Astrocyte (in vitro differentiated cells and primary cell): ENCODE measurements around the gene EFNA1. TPM values are rescaled to one million over a fixed set of nuclear protein-coding genes. Genes with fewer than 3 reads are reported as not detected.

Source experiments
- DNase-seq: peaks from one replicate; pipeline ENCODE4 v3.0.0-alpha.2; 2010; ENCODE audit warnings: low read depth
- FAIRE-seq: peaks from 2 replicates; lab custom pipeline; 2011; peaks lifted over from hg19 to GRCh38; lab: Jason Lieb, UNC
- H2AFZ ChIP-seq: 2 replicates; pipeline ENCODE4 v1.6.0; 2012; ENCODE audit warnings: low read depth, low read length, inconsistent platforms
- H3K27ac ChIP-seq: 2 replicates; pipeline ENCODE4 v1.5.1; 2011; ENCODE audit warnings: low read depth, low read length, inconsistent platforms
- H3K27me3 ChIP-seq: 2 replicates; pipeline ENCODE4 v1.6.0; 2011; ENCODE audit warnings: low read length, inconsistent platforms; ENCODE audit not compliant: insufficient read depth
- H3K36me3 ChIP-seq: 2 replicates; pipeline ENCODE4 v1.5.1; 2011; ENCODE audit warnings: low read length, inconsistent platforms; ENCODE audit not compliant: insufficient read depth
- H3K4me1 ChIP-seq: 2 replicates; pipeline ENCODE4 v1.5.1; 2011; ENCODE audit warnings: low read length, inconsistent platforms; ENCODE audit not compliant: insufficient read depth
- H3K4me2 ChIP-seq: 2 replicates; pipeline ENCODE4 v1.6.0; 2012; ENCODE audit warnings: low read length, inconsistent platforms
- H3K4me3 ChIP-seq: 2 replicates; pipeline ENCODE4 v1.5.1; 2011; ENCODE audit warnings: low read depth, mild to moderate bottlenecking, low read length, inconsistent platforms; ENCODE audit not compliant: insufficient read depth
- H3K79me2 ChIP-seq: 2 replicates; pipeline ENCODE4 v1.6.0; 2012; ENCODE audit warnings: mild to moderate bottlenecking, low read length, inconsistent platforms; ENCODE audit not compliant: insufficient read depth
- H3K9ac ChIP-seq: 2 replicates; pipeline ENCODE4 v1.6.0; 2012; ENCODE audit warnings: mild to moderate bottlenecking, low read length, inconsistent platforms
- H3K9me3 ChIP-seq: 2 replicates; pipeline ENCODE4 v1.5.1; 2012; ENCODE audit warnings: low read depth, mild to moderate bottlenecking, low read length, inconsistent platforms; ENCODE audit not compliant: insufficient read depth
- H4K20me1 ChIP-seq: 2 replicates; pipeline ENCODE4 v1.6.0; 2012; ENCODE audit warnings: low read length, inconsistent platforms; ENCODE audit not compliant: insufficient read depth
- H3K27ac Mint-ChIP-seq: one replicate; pipeline ENCODE4 v1.8.0; 2021; ENCODE audit warnings: mild to moderate bottlenecking, mixed read lengths; ENCODE audit not compliant: unreplicated experiment
- H3K27me3 Mint-ChIP-seq: one replicate; pipeline ENCODE4 v1.8.0; 2021; ENCODE audit warnings: low read depth, mixed read lengths; ENCODE audit not compliant: unreplicated experiment
- H3K36me3 Mint-ChIP-seq: one replicate; pipeline ENCODE4 v1.8.0; 2021; ENCODE audit warnings: low read depth, mixed read lengths; ENCODE audit not compliant: unreplicated experiment
- H3K4me1 Mint-ChIP-seq: one replicate; pipeline ENCODE4 v1.8.0; 2021; ENCODE audit warnings: low read depth, mixed read lengths; ENCODE audit not compliant: unreplicated experiment
- H3K4me3 Mint-ChIP-seq: one replicate; pipeline ENCODE4 v1.8.0; 2021; ENCODE audit warnings: mild to moderate bottlenecking, moderate library complexity, mixed read lengths; ENCODE audit not compliant: unreplicated experiment
- H3K9me3 Mint-ChIP-seq: one replicate; pipeline ENCODE4 v1.8.0; 2021; ENCODE audit warnings: mild to moderate bottlenecking, mixed read lengths; ENCODE audit not compliant: unreplicated experiment
- EZH2 ChIP-seq: IDR thresholded peaks from 2 replicates; pipeline ENCODE4 v1.6.1; 2012; ENCODE audit warnings: mild to moderate bottlenecking, low read length, inconsistent platforms; ENCODE audit not compliant: insufficient read depth
- total RNA-seq: library from RNA; stranded (reverse); gene quantifications from 2 replicates; pipeline ENCODE4 v1.2.1, GENCODE V29; 2021
- TF ChIP-seq, protein P1 (sequence below): IDR thresholded peaks from 2 replicates; pipeline ENCODE4 v1.5.1; 2011; ENCODE audit warnings: low read depth, mild to moderate bottlenecking, inconsistent platforms, low read length, moderate library complexity; ENCODE audit not compliant: insufficient read depth

EFNA1 gene
- total RNA-seq, 1 donor from 2014 or later = 16.4 TPM

DNA sequence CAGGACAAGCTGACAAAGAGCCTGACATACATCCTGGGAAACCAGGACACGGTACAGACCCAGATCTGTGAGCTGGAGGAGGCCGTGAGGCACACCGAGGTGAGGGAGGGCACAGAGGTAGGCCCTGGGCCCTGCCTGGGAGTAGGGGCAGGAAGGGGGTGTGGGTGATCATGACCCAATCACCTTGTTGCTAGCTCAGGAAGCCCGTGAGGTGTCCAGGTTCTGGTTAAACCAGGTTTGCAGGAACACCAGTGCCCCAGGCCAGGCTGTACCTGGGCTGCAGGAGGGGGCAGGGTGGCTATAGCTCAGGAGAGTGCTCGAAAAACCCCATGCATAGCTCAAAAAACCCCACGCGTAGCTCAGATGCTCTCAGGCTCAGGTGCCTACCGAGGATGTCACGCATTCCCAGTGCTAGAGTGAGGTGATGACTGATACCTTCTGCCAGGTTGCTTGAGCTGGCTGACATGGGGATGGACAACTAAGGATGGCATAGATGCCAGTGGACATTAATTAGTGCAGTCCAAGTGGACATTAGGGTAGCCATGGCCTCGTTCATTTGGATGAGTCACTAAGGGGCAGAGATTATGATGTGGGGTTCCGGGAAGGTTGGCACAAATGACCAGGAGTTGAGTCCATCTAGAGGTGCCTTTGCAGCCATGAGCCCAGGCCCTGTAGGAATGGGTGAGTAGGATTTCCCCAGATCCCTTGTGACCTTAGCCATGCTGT, 49.7 kb downstream of the EFNA1 start:
- Mint-ChIP-seq H3K4me1 (peaks cover 16% of the 10 kb centered on the region), H3K4me3 (peak overlapping the region; percentile 29), H3K27me3 (no peaks in the 10 kb centered on the region), H3K36me3 (peaks cover 7% of the 10 kb centered on the region), H3K27ac (no peak overlapping the region), H3K9me3 (no peaks in the 10 kb centered on the region)
- Histone ChIP-seq H3K79me2 (peaks cover 19% of the 10 kb centered on the region), H3K9me3 (no peaks in the 10 kb centered on the region), H3K4me1 (peaks cover 17% of the 10 kb centered on the region), H4K20me1 (peaks cover 16% of the 10 kb centered on the region), H3K4me2 (no peak overlapping the region), H2AFZ (no peak overlapping the region), H3K36me3 (peaks cover 2% of the 10 kb centered on the region), H3K9ac (no peak overlapping the region), H3K4me3 (no peak overlapping the region), H3K27ac (no peak overlapping the region), H3K27me3 (no peaks in the 10 kb centered on the region)
- TF ChIP-seq, protein P1, sequence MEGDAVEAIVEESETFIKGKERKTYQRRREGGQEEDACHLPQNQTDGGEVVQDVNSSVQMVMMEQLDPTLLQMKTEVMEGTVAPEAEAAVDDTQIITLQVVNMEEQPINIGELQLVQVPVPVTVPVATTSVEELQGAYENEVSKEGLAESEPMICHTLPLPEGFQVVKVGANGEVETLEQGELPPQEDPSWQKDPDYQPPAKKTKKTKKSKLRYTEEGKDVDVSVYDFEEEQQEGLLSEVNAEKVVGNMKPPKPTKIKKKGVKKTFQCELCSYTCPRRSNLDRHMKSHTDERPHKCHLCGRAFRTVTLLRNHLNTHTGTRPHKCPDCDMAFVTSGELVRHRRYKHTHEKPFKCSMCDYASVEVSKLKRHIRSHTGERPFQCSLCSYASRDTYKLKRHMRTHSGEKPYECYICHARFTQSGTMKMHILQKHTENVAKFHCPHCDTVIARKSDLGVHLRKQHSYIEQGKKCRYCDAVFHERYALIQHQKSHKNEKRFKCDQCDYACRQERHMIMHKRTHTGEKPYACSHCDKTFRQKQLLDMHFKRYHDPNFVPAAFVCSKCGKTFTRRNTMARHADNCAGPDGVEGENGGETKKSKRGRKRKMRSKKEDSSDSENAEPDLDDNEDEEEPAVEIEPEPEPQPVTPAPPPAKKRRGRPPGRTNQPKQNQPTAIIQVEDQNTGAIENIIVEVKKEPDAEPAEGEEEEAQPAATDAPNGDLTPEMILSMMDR = no peak
- no peak for TF ChIP-seq EZH2
- no peak for DNase-seq
- FAIRE-seq = no peak

GRCh38 chr1:155177918-155178281, 50.2 kb downstream of the EFNA1 start:
- Mint-ChIP-seq H3K4me1 (peaks cover 13% of the 10 kb centered on the region), H3K27ac (no peak overlapping the region), H3K4me3 (peak overlapping the region; percentile 29), H3K36me3 (peaks cover 7% of the 10 kb centered on the region), H3K27me3 (no peaks in the 10 kb centered on the region), H3K9me3 (no peaks in the 10 kb centered on the region)
- Histone ChIP-seq H2AFZ (no peak overlapping the region), H3K36me3 (peaks cover 2% of the 10 kb centered on the region), H3K4me1 (peaks cover 15% of the 10 kb centered on the region), H3K27me3 (no peaks in the 10 kb centered on the region), H3K4me3 (no peak overlapping the region), H4K20me1 (peaks cover 16% of the 10 kb centered on the region), H3K9me3 (no peaks in the 10 kb centered on the region), H3K27ac (no peak overlapping the region), H3K79me2 (peaks cover 14% of the 10 kb centered on the region), H3K9ac (no peak overlapping the region), H3K4me2 (no peak overlapping the region)
- TF ChIP-seq, protein P1 = no peak
- no peak for TF ChIP-seq EZH2
- no peak for DNase-seq
- FAIRE-seq = no peak

DNA sequence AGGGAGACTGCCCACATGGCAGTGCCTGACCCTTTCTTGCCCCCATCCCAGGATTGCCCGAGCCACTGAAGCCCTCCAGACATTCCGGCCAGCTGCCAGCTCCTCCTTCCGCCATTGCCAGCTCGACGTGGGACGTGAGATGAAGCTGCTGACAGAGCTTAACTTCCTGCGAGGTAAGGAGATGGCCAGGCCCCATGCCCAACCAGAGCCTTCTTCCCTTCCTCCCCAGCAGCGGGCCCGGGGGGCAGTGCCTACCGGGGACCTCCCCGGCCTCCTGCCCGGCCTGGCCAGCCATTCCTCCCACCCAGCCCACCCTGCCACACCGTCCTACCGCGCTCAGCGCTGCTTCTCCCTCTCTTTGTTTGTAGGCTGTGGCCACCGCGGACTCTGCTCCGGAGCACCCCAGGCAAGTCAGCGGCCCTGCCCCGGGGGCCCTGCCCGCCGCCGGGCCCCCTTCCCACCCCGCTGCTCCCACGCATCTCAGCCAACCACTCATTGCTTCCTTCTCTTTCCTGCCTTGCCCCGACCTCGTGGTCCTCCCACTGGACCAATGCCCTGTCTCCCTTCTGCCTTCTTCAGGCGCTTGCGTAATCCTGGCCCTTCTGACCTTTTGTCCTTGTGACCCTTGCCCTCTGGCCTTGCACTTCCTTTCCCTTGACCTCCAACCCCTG, 50.9 kb downstream of the EFNA1 start:
- Mint-ChIP-seq H3K27ac (no peak overlapping the region), H3K27me3 (no peaks in the 10 kb centered on the region), H3K9me3 (no peaks in the 10 kb centered on the region), H3K4me3 (no peak overlapping the region), H3K4me1 (peaks cover 13% of the 10 kb centered on the region), H3K36me3 (peaks cover 11% of the 10 kb centered on the region)
- Histone ChIP-seq H3K27ac (no peak overlapping the region), H3K79me2 (peaks cover 11% of the 10 kb centered on the region), H3K4me2 (no peak overlapping the region), H3K4me1 (peaks cover 11% of the 10 kb centered on the region), H3K27me3 (no peaks in the 10 kb centered on the region), H3K4me3 (no peak overlapping the region), H2AFZ (no peak overlapping the region), H4K20me1 (peaks cover 16% of the 10 kb centered on the region), H3K9me3 (no peaks in the 10 kb centered on the region), H3K36me3 (peaks cover 5% of the 10 kb centered on the region), H3K9ac (no peak overlapping the region)
- FAIRE-seq = no peak
- TF ChIP-seq, protein P1 = no peak
- no peak for TF ChIP-seq EZH2
- no peak for DNase-seq
